Measurements from ENCODE around the gene PNMA1.

Gene PNMA1

DNA sequence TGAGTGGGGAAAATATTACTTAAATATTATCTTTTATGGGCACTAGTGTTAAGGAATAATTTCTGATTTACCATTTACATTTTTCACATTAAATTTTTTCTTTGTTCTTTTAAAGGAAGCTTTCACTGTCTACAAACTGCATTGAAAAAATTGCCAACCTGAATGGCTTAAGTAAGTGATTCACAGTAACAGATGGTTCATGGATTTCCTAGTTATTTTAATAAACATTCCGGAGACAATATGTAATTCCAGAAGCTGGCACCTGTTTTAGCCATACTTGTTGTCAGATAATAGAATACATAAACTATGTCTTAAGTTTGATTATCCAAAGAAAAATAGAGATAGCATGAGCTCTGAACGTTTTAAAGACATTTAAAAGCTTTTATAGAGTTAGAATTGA lies 52.3 kb downstream of the PNMA1 start:
- DNase-seq = no peak

Data from KG1 (cell line).